Breast epithelium (tissue), 3 donors: ENCODE measurements around the gene TEAD4.

Experiments used
- CTCF ChIP-seq, 3 donors: fragments of 450-650 bp; IDR thresholded peaks; one replicate each; pipeline ENCODE4 v1.5.1; 2016 to 2017; ENCODE audit warnings: antibody characterized with exemption in 3 of 3, mild to moderate bottlenecking in 3 of 3, moderate library complexity in 3 of 3
- POLR2A ChIP-seq: fragments of 450-650 bp; IDR thresholded peaks from one replicate; pipeline ENCODE4 v1.6.1; 2016; ENCODE audit warnings: antibody characterized with exemption, mild to moderate bottlenecking, moderate library complexity
- POLR2AphosphoS5 ChIP-seq, 3 donors: sonication (generic); formaldehyde crosslinking; IDR thresholded peaks; one replicate each; pipeline ENCODE4 v1.6.1; 2017; ENCODE audit warnings: antibody characterized with exemption in 3 of 3

DNA sequence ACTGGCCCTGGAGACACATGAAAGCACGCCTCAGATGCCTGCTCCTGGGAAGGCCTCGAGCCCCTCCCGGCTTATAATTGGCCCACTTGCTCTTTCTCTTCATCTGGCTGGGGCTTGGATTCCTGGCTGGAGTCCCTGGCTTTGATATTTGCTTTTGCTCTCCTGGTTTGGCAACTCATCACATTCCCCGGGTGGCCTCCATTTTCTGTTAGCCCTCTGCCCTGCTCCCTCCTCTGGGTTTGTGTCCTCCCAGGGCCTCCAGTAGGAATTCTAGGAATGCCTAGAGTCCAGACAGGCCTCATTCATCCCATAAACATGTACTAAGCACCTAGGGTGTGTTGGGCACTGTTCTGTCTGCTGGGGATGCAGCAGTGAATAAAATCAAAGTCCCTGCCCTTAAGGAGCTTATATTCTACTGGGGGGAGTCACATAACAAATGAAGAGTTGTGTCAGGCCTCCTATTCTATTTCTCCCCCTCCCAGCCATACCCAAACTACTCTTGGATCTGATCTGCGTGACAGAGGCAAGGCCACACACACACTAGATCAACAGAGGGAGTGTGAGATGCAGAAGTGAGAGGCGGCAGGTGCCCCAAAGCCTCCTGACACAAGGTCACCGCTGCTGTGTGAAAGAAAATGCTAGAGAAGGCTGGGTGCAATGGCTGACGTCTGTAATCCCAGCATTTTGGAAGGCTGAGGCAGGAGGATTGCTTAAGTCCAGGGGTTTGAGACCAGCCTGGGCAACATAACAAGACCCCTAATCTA lies 96.7 kb downstream of the TEAD4 start:
- no peak for TF ChIP-seq POLR2A
- TF ChIP-seq CTCF (IDR thresholded peaks at IDR 0.05) = no peak
- no peak for TF ChIP-seq POLR2AphosphoS5 (IDR thresholded peaks at IDR 0.05)
